Trophoblast cell (in vitro differentiated cells and primary cell): Measurements from ENCODE around the gene UGT1A3.

ENCODE experiments used
- DNase-seq, 2 donors: peaks; one replicate each; pipeline ENCODE4 v3.0.0-alpha.2; 2016
- H2AFZ ChIP-seq: 2 replicates; pipeline ENCODE4 v1.6.1; 2013; ENCODE audit warnings: low read length, moderate library complexity, mild to moderate bottlenecking; ENCODE audit not compliant: insufficient read depth, poor library complexity
- H2AK5ac ChIP-seq: 2 replicates; pipeline ENCODE4 v1.6.1; 2013; ENCODE audit warnings: mild to moderate bottlenecking, low read length
- H2BK120ac ChIP-seq: 2 replicates; pipeline ENCODE4 v1.6.1; 2013; ENCODE audit warnings: low read length, mild to moderate bottlenecking, moderate library complexity; ENCODE audit not compliant: insufficient read depth, poor library complexity
- H2BK12ac ChIP-seq: 2 replicates; pipeline ENCODE4 v1.6.1; 2013; ENCODE audit warnings: mild to moderate bottlenecking, low read length, moderate library complexity
- H2BK5ac ChIP-seq: 2 replicates; pipeline ENCODE4 v1.6.1; 2013; ENCODE audit warnings: low read length, low read depth, moderate library complexity, mild to moderate bottlenecking; ENCODE audit not compliant: poor library complexity
- H3K14ac ChIP-seq: 2 replicates; pipeline ENCODE4 v1.6.1; 2013; ENCODE audit warnings: mild to moderate bottlenecking, low read length
- H3K18ac ChIP-seq: 2 replicates; pipeline ENCODE4 v1.6.1; 2013; ENCODE audit warnings: mild to moderate bottlenecking, low read length
- H3K23ac ChIP-seq: 2 replicates; pipeline ENCODE4 v1.6.1; 2013; ENCODE audit warnings: low read length
- H3K27ac ChIP-seq: 2 replicates; pipeline ENCODE4 v1.5.1; 2013; ENCODE audit warnings: low read depth, mild to moderate bottlenecking, inconsistent platforms, low read length, moderate library complexity
- H3K27me3 ChIP-seq: 2 replicates; pipeline ENCODE4 v1.6.1; 2013; ENCODE audit warnings: inconsistent platforms, mild to moderate bottlenecking, low read length, moderate library complexity; ENCODE audit not compliant: insufficient read depth
- H3K36me3 ChIP-seq, 2 experiments: 1 replicate in 1 of 2; 2 replicates in 1 of 2; pipeline ENCODE4 v1.6.1; 2013; ENCODE audit warnings: low read length in 2 of 2, mild to moderate bottlenecking in 2 of 2, moderate library complexity in 1 of 2; ENCODE audit not compliant: insufficient read depth in 2 of 2, control insufficient read depth in 1 of 2
- H3K4ac ChIP-seq: 2 replicates; pipeline ENCODE4 v1.6.1; 2013; ENCODE audit warnings: low read depth, mild to moderate bottlenecking, low read length, moderate library complexity
- H3K4me1 ChIP-seq, 2 experiments: 1 replicate in 1 of 2; 2 replicates in 1 of 2; pipeline ENCODE4 v1.6.1; 2013; ENCODE audit warnings: low read length in 2 of 2, mild to moderate bottlenecking in 2 of 2, moderate library complexity in 1 of 2; ENCODE audit not compliant: insufficient read depth in 2 of 2, control insufficient read depth in 1 of 2
- H3K4me2 ChIP-seq: 2 replicates; pipeline ENCODE4 v1.6.1; 2013; ENCODE audit warnings: inconsistent platforms, mild to moderate bottlenecking, low read length, moderate library complexity
- H3K4me3 ChIP-seq: 2 replicates; pipeline ENCODE4 v1.5.1; 2013; ENCODE audit warnings: mild to moderate bottlenecking, low read depth, low read length, inconsistent platforms
- H3K79me1 ChIP-seq: one replicate; pipeline ENCODE4 v1.6.1; 2013; ENCODE audit warnings: low read length
- H3K79me2 ChIP-seq: 2 replicates; pipeline ENCODE4 v1.6.1; 2013; ENCODE audit warnings: low read length, mild to moderate bottlenecking; ENCODE audit not compliant: control insufficient read depth, insufficient read depth, poor library complexity
- H3K9ac ChIP-seq: 2 replicates; pipeline ENCODE4 v1.6.1; 2013; ENCODE audit warnings: mild to moderate bottlenecking, low read length
- H3K9me3 ChIP-seq: 2 replicates; pipeline ENCODE4 v1.6.1; 2013; ENCODE audit warnings: low read depth, mild to moderate bottlenecking, control low read depth, inconsistent platforms, low read length; ENCODE audit not compliant: insufficient read depth
- H4K12ac ChIP-seq: 2 replicates; pipeline ENCODE4 v1.6.1; 2013; ENCODE audit warnings: low read depth, mild to moderate bottlenecking, low read length, moderate library complexity
- H4K8ac ChIP-seq: 2 replicates; pipeline ENCODE4 v1.6.1; 2013; ENCODE audit warnings: low read depth, mild to moderate bottlenecking, low read length, moderate library complexity
- H4K91ac ChIP-seq: one replicate; pipeline ENCODE4 v1.6.1; 2013; ENCODE audit warnings: low read depth, mild to moderate bottlenecking, low read length, moderate library complexity
- WGBS: extraction: QIAGEN DNeasy Blood & Tissue Kit; methylation state at CpG from one replicate; pipeline ENCODE4 v1.1.7; 2013; ENCODE audit warnings: missing lambda C conversion rate; ENCODE audit not compliant: insufficient read length, insufficient coverage; ENCODE audit errors: extremely low coverage; 5-methylcytosine and 5-hydroxymethylcytosine counted together

Gene UGT1A3

DNA sequence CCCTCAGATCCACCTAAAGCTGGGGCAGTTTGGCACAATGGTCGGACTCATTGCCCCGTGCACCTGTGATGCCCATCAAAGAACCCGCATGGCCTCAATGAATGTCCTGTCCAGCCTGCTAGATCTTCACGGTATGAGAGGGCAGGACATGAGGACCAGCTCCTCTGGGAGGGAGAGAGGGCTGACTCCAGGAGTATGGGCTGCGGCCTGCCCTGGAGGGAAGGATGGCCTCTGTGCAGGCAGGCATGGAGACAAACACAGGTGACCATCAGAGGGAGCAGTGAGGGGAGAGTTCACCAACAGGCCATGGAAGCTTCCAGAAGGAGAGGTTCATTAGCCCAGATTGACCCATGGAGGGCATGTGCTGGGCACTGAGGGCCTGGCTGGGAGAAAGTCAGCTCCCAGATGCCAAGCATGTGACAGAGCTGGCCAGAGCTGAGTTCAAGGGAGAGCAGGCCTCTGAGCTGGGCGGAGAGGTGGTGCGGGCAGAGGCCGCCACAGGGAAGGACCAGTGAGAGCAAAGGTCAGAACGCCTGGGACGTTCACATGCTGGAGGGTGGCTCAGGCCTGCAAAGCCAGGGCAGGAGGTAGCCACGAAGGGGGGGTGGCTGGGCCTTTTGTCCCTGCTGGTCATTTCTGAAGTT lies 89.3 kb downstream of the UGT1A3 start:
- H3K4me3 ChIP-seq, result no peak overlapping the region
- H3K4me2 ChIP-seq, result no peak overlapping the region
- H3K27ac ChIP-seq, result no peak overlapping the region
- no peak overlapping the region for H2AK5ac ChIP-seq
- no peak overlapping the region for H2BK5ac ChIP-seq
- H3K27me3 ChIP-seq, result no peaks in the 10 kb centered on the region
- no peak overlapping the region for H2BK12ac ChIP-seq
- no peak for DNase-seq
- no peaks in the 10 kb centered on the region for H3K79me1 ChIP-seq
- H2AFZ ChIP-seq, result no peak overlapping the region
- no peak overlapping the region for H3K14ac ChIP-seq
- no peaks in the 10 kb centered on the region for H3K79me2 ChIP-seq
- no peaks in the 10 kb centered on the region for H3K36me3 ChIP-seq
- H3K18ac ChIP-seq, result no peak overlapping the region
- no peak overlapping the region for H3K9ac ChIP-seq
- H3K4me1 ChIP-seq, result no peaks in the 10 kb centered on the region
- peaks cover 5% of the 10 kb centered on the region for H3K9me3 ChIP-seq
- H4K8ac ChIP-seq, result no peak overlapping the region
- H4K12ac ChIP-seq, result no peak overlapping the region
- no CpG with 5 or more reads among the region's 11 CpGs for WGBS
- no peak overlapping the region for H4K91ac ChIP-seq
- no peak overlapping the region for H3K23ac ChIP-seq
- H3K4ac ChIP-seq, result no peak overlapping the region
- no peak overlapping the region for H2BK120ac ChIP-seq

DNA sequence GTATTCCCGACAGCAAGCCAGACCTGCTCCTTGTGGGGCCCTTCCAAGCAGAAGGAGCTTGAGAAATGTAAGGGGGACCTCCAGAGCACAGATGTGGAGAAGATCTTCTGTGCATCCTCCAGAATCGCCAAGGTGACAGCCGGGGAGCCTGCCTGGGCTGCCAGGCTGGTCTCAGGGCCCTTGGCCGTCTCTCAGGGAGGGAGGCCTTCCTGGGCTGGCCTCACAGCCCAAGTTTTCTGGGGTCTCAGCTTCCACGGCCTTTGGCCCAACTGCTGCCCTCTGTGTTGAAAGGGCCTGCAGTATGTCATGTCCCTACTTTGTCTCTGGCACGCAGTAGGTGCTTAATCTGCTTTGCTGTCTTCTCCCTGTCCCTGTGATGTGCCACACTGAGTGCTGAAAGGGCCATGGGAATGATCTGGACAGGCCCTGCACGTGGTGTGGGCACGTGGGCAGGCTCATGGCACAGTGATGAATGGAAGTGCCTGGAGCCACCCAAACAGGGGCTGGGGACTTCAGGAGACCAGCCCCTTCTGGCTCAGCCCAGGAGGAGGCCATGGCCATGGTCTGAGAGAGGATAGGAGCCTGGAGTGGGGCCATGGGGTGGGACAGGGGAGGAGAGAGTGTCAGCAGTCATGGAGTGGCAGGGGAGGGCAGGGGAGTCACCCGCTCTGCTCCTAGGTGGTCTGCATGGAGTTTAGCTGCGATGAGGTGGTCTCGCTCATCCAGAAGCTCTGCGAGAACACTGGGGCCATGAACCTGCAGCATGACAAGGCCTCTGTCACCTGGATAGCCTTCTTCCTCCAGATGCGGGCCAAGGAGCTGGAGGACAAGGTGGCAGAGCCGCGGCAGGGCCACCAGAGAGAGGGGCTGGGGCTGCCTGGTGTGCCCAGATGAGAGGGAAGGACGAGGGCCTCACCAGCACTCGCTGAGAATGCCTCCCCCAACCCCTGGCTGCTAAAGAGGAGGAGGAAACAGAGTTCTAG lies 90.1 kb downstream of the UGT1A3 start:
- H3K79me2 ChIP-seq, result no peaks in the 10 kb centered on the region
- no peak overlapping the region for H2BK5ac ChIP-seq
- H3K27me3 ChIP-seq, result no peaks in the 10 kb centered on the region
- H2BK12ac ChIP-seq, result no peak overlapping the region
- no peak overlapping the region for H3K14ac ChIP-seq
- no peaks in the 10 kb centered on the region for H3K36me3 ChIP-seq
- peaks cover 5% of the 10 kb centered on the region for H3K9me3 ChIP-seq
- no CpG with 5 or more reads among the region's 17 CpGs for WGBS
- no peak overlapping the region for H4K8ac ChIP-seq
- no peak overlapping the region for H3K18ac ChIP-seq
- no peak overlapping the region for H3K9ac ChIP-seq
- H3K4me2 ChIP-seq, result no peak overlapping the region
- H2BK120ac ChIP-seq, result no peak overlapping the region
- H3K27ac ChIP-seq, result no peak overlapping the region
- H3K79me1 ChIP-seq, result no peaks in the 10 kb centered on the region
- H4K91ac ChIP-seq, result no peak overlapping the region
- no peak overlapping the region for H3K23ac ChIP-seq
- H2AK5ac ChIP-seq, result no peak overlapping the region
- H3K4me1 ChIP-seq, result no peaks in the 10 kb centered on the region
- no peak overlapping the region for H3K4ac ChIP-seq
- no peak overlapping the region for H3K4me3 ChIP-seq
- H4K12ac ChIP-seq, result no peak overlapping the region
- H2AFZ ChIP-seq, result no peak overlapping the region
- no peak for DNase-seq

GRCh38 chr2:233819884-233820773 lies 91.3 kb downstream of the UGT1A3 start:
- H3K4me1 ChIP-seq, result no peaks in the 10 kb centered on the region
- WGBS, result no CpG with 5 or more reads among the region's 18 CpGs
- no peak overlapping the region for H2AK5ac ChIP-seq
- no peak overlapping the region for H3K4me2 ChIP-seq
- no peak overlapping the region for H3K4me3 ChIP-seq
- no peak overlapping the region for H4K8ac ChIP-seq
- no peaks in the 10 kb centered on the region for H3K36me3 ChIP-seq
- no peak overlapping the region for H3K4ac ChIP-seq
- no peak overlapping the region for H3K27ac ChIP-seq
- H2AFZ ChIP-seq, result no peak overlapping the region
- no peak overlapping the region for H3K14ac ChIP-seq
- H3K27me3 ChIP-seq, result no peaks in the 10 kb centered on the region
- no peak overlapping the region for H3K23ac ChIP-seq
- H4K91ac ChIP-seq, result no peak overlapping the region
- DNase-seq, result no peak
- no peak overlapping the region for H4K12ac ChIP-seq
- no peak overlapping the region for H2BK120ac ChIP-seq
- no peak overlapping the region for H3K18ac ChIP-seq
- no peaks in the 10 kb centered on the region for H3K79me1 ChIP-seq
- H2BK12ac ChIP-seq, result no peak overlapping the region
- H3K9ac ChIP-seq, result no peak overlapping the region
- no peak overlapping the region for H2BK5ac ChIP-seq
- peaks cover 5% of the 10 kb centered on the region for H3K9me3 ChIP-seq
- H3K79me2 ChIP-seq, result no peaks in the 10 kb centered on the region

- Histone ChIP-seq H3K23ac (no peak overlapping the region), H3K36me3 (no peaks in the 10 kb centered on the region), H4K8ac (no peak overlapping the region), H3K4me2 (no peak overlapping the region), H3K4me3 (no peak overlapping the region), H3K4me1 (no peaks in the 10 kb centered on the region), H2BK5ac (no peak overlapping the region), H2BK12ac (no peak overlapping the region), H3K27me3 (no peaks in the 10 kb centered on the region), H2AFZ (no peak overlapping the region), H2BK120ac (no peak overlapping the region), H4K12ac (no peak overlapping the region), H3K14ac (no peak overlapping the region), H3K79me2 (no peaks in the 10 kb centered on the region), H4K91ac (no peak overlapping the region), H3K9ac (no peak overlapping the region), H3K9me3 (peaks cover 5% of the 10 kb centered on the region), H3K79me1 (no peaks in the 10 kb centered on the region), H3K18ac (no peak overlapping the region), H2AK5ac (no peak overlapping the region), H3K27ac (no peak overlapping the region), H3K4ac (no peak overlapping the region)
- no peak for DNase-seq
- WGBS, result no CpG with 5 or more reads among the region's 6 CpGs
Measured at GRCh38 chr2:233820774-233821105, 91.9 kb downstream of the UGT1A3 start.
